OCI-LY3 (cell line): ENCODE results near the gene RANBP1.

Experiments used
- H2AFZ ChIP-seq: fragments of 200-600, 300-600 bp; shearing (Covaris generic); 2 replicates; pipeline ENCODE4 v1.6.0; 2014; ENCODE audit warnings: antibody characterized with exemption, low read depth, low read length
- H3K27ac ChIP-seq: fragments of 200-600, 300-600 bp; sonication (generic); 2 replicates; pipeline ENCODE4 v1.5.1; 2014; ENCODE audit warnings: mild to moderate bottlenecking, low read length, moderate library complexity, mixed read lengths
- H3K27me3 ChIP-seq: fragments of 200-600, 300-600 bp; sonication (generic); 2 replicates; pipeline ENCODE4 v1.6.1; 2014; ENCODE audit warnings: low read depth, low read length, mixed read lengths
- H3K36me3 ChIP-seq: fragments of 200-600, 300-600 bp; sonication (generic); replicated peaks from 2 replicates; pipeline ENCODE3; 2014; ENCODE audit warnings: low read depth, low read length, mixed read lengths
- H3K4me1 ChIP-seq: fragments of 300-600, 200-600 bp; sonication (generic); 2 replicates; pipeline ENCODE4 v1.6.1; 2014; ENCODE audit warnings: low read length, mixed read lengths
- H3K4me2 ChIP-seq: fragments of 200-600, 300-600 bp; sonication (generic); 2 replicates; pipeline ENCODE4 v1.6.1; 2014; ENCODE audit warnings: low read length, mixed read lengths
- H3K4me3 ChIP-seq: fragments of 300-600, 200-600 bp; sonication (generic); 2 replicates; pipeline ENCODE4 v1.5.1; 2014; ENCODE audit warnings: antibody characterized with exemption, mild to moderate bottlenecking, low read length, moderate library complexity
- H3K79me2 ChIP-seq: fragments of 300-600, 200-600 bp; shearing (Covaris generic); 2 replicates; pipeline ENCODE4 v1.6.1; 2014; ENCODE audit warnings: mild to moderate bottlenecking, low read length, mixed read lengths
- H3K9ac ChIP-seq: fragments of 300-600, 200-600 bp; shearing (Covaris generic); 2 replicates; pipeline ENCODE4 v1.6.0; 2014; ENCODE audit warnings: mild to moderate bottlenecking, low read length, moderate library complexity
- H3K9me3 ChIP-seq: fragments of 200-600, 300-600 bp; shearing (Covaris generic); 2 replicates; pipeline ENCODE4 v1.6.1; 2014; ENCODE audit warnings: low read length, mixed read lengths; ENCODE audit not compliant: insufficient read depth
- H4K20me1 ChIP-seq: fragments of 200-600, 300-600 bp; sonication (generic); 2 replicates; pipeline ENCODE4 v1.6.1; 2016; ENCODE audit warnings: low read length, mixed read lengths; ENCODE audit not compliant: insufficient read depth
- EZH2phosphoT487 ChIP-seq: fragments of 200-600 bp; shearing (Covaris generic); IDR thresholded peaks from 2 replicates; pipeline ENCODE4 v1.6.1; 2018; ENCODE audit warnings: antibody characterized with exemption, mixed run types, low read depth
- TF ChIP-seq, protein P1 (sequence below): fragments of 200-600, 300-600 bp; sonication (generic); IDR thresholded peaks from 2 replicates; pipeline ENCODE4 v1.5.1; 2014; ENCODE audit warnings: antibody characterized with exemption, low read length, low read depth

RANBP1 gene

DNA sequence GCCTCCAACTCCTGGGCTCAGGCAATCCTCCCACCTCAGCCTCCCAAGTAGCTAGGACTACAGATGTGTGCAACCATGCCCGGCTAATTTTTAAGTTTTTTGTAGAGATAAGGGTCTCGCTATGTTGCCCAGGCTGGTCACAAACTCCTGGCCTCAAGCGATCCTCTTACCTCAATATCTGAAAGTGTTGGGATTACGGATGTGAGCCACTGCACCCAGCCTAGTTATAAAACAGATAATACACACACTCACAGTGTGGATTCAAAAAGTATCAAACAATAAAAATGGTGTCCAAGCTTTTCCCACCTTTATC is 35.3 kb downstream of the RANBP1 start:
- H3K27me3 ChIP-seq = 0 out of 2 replicates have a peak, but pooled peaks cover 4% of the 10 kb centered on the region
- no peak overlapping the region for H3K4me2 ChIP-seq

DNA sequence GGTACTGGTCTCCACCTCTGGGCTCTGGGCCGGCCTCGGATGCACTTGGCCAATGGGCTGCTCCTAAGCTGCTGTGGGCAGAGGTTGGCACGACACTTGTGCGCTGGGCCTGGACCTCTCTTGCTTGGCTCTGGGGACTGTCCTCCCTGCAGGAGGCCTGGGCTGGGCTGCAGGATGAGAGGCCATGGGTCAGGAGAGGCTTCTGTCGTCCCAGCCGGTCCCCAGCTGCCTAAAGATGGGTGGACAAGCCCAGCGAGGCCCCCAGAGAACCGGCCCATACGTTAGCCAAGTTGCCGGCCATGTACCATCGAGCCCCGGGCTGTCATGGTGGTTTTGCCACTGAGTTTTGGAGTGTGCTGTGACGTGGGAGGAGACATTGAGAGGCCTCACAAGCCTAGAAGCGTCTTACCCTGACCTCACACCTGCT is 36.6 kb downstream of the RANBP1 start:
- TF ChIP-seq, protein P1, sequence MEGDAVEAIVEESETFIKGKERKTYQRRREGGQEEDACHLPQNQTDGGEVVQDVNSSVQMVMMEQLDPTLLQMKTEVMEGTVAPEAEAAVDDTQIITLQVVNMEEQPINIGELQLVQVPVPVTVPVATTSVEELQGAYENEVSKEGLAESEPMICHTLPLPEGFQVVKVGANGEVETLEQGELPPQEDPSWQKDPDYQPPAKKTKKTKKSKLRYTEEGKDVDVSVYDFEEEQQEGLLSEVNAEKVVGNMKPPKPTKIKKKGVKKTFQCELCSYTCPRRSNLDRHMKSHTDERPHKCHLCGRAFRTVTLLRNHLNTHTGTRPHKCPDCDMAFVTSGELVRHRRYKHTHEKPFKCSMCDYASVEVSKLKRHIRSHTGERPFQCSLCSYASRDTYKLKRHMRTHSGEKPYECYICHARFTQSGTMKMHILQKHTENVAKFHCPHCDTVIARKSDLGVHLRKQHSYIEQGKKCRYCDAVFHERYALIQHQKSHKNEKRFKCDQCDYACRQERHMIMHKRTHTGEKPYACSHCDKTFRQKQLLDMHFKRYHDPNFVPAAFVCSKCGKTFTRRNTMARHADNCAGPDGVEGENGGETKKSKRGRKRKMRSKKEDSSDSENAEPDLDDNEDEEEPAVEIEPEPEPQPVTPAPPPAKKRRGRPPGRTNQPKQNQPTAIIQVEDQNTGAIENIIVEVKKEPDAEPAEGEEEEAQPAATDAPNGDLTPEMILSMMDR = no peak
- no peak for TF ChIP-seq EZH2phosphoT487
- H3K9me3 ChIP-seq = no peaks in the 10 kb centered on the region
- no peaks in the 10 kb centered on the region for H4K20me1 ChIP-seq
- no peak overlapping the region for H3K9ac ChIP-seq
- 0 out of 2 replicates have a peak, but pooled peaks cover 4% of the 10 kb centered on the region for H3K27me3 ChIP-seq
- no peaks in the 10 kb centered on the region for H3K36me3 ChIP-seq
- no peaks in the 10 kb centered on the region for H3K4me1 ChIP-seq
- no peak overlapping the region for H3K27ac ChIP-seq
- H2AFZ ChIP-seq = no peak overlapping the region
- H3K4me3 ChIP-seq = no peak overlapping the region
- no peaks in the 10 kb centered on the region for H3K79me2 ChIP-seq
- no peak overlapping the region for H3K4me2 ChIP-seq

More for the DNA sequence above, 35.3 kb downstream of the RANBP1 start:
- Histone ChIP-seq H3K36me3 (no peaks in the 10 kb centered on the region), H3K4me1 (no peaks in the 10 kb centered on the region), H4K20me1 (no peaks in the 10 kb centered on the region), H3K79me2 (no peaks in the 10 kb centered on the region), H3K9me3 (no peaks in the 10 kb centered on the region), H3K9ac (no peak overlapping the region), H3K4me3 (no peak overlapping the region), H2AFZ (no peak overlapping the region), H3K27ac (no peak overlapping the region)
- TF ChIP-seq, protein P1 = no peak
- TF ChIP-seq EZH2phosphoT487 = no peak

DNA sequence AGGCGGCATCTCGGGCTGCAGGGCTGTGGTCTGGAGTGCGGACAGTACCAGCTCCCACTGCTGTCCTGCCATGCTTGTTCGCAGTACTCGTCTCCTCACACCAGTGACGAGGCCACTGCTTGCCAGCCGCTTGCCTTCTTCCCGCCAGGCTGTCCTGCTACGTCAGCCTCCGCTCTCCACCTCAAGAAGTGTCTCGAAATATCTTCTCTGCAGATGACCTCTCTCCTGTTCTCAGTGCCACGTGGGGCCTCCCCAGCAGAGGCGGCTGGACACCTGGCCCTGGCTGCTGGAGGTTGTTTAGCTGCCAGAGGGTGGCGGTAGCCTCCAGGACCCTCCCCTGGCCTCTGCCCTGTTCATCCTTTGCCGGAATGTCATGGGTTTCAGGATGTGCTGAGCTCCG is 38.0 kb downstream of the RANBP1 start:
- peaks cover 13% of the 10 kb centered on the region for H3K27me3 ChIP-seq
- TF ChIP-seq, protein P1 = no peak
- no peak for TF ChIP-seq EZH2phosphoT487
- no peaks in the 10 kb centered on the region for H3K79me2 ChIP-seq
- no peaks in the 10 kb centered on the region for H3K36me3 ChIP-seq
- no peak overlapping the region for H3K4me3 ChIP-seq
- H3K27ac ChIP-seq = no peak overlapping the region
- no peaks in the 10 kb centered on the region for H3K9me3 ChIP-seq
- no peaks in the 10 kb centered on the region for H3K4me1 ChIP-seq
- H3K9ac ChIP-seq = no peak overlapping the region
- H3K4me2 ChIP-seq = no peak overlapping the region
- no peaks in the 10 kb centered on the region for H4K20me1 ChIP-seq
- no peak overlapping the region for H2AFZ ChIP-seq

DNA sequence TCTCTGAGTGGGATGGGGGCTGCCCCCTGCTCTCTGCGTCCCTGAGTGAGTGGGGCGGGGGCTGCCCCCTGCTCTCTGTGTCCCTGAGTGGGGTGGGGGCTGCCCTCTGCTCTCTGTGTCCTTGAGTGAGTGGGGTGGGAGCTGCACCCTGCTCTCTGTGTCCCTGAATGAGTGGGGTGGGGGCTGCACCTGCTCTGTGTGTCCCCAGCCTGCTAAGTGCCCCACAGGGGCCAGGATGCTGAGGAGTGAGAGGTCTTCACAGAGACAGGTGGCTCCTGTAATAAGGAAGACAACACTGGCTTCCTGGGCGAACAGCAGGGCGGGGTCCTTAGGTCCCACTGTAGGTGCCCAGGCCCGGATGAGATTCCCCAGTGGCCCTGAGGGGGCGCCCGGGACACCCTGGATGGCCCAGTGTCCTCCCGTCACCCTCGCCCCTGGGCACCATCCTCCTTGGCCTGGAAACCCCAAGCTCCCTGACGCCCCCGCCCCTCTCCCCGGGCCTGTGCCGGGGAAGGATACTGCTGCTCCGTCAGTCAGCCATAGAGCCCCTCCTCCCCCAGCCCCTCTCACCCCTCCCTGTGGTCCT is 38.8 kb downstream of the RANBP1 start:
- TF ChIP-seq, protein P1 = no peak
- no peak overlapping the region for H3K9ac ChIP-seq
- no peaks in the 10 kb centered on the region for H3K36me3 ChIP-seq
- no peak overlapping the region for H3K4me3 ChIP-seq
- no peak overlapping the region for H3K27ac ChIP-seq
- no peaks in the 10 kb centered on the region for H3K79me2 ChIP-seq
- no peaks in the 10 kb centered on the region for H4K20me1 ChIP-seq
- H3K4me2 ChIP-seq = no peak overlapping the region
- no peaks in the 10 kb centered on the region for H3K4me1 ChIP-seq
- no peak overlapping the region for H2AFZ ChIP-seq
- no peaks in the 10 kb centered on the region for H3K9me3 ChIP-seq
- peaks cover 17% of the 10 kb centered on the region for H3K27me3 ChIP-seq
